WTC11 (cell line): ENCODE results near the gene UROC1.

ENCODE experiments used
- CREB1 ChIP-seq: sonication (generic); formaldehyde crosslinking; IDR thresholded peaks from 2 replicates; pipeline ENCODE4 v1.8.0; 2023; ENCODE audit warnings: mild to moderate bottlenecking, missing genetic modification reagents
- ESRRA ChIP-seq: sonication (generic); formaldehyde crosslinking; IDR thresholded peaks from 2 replicates; pipeline ENCODE4 v1.8.1; 2022; ENCODE audit warnings: mild to moderate bottlenecking, missing genetic modification reagents, borderline replicate concordance
- JUN ChIP-seq: sonication (generic); formaldehyde crosslinking; IDR thresholded peaks from 2 replicates; pipeline ENCODE4 v1.8.0; 2023; ENCODE audit warnings: mild to moderate bottlenecking, missing genetic modification reagents
- MXD4 ChIP-seq: fragments of 250-450 bp; sonication (Bioruptor Pico); IDR thresholded peaks from 2 replicates; pipeline ENCODE4 v1.8.0; 2021; ENCODE audit warnings: mild to moderate bottlenecking, moderate library complexity, borderline replicate concordance
- MYBL2 ChIP-seq: sonication (generic); formaldehyde crosslinking; IDR thresholded peaks from 2 replicates; pipeline ENCODE4 v1.8.1; 2023; ENCODE audit warnings: mild to moderate bottlenecking, moderate library complexity, missing genetic modification reagents
- NR2C2 ChIP-seq: sonication (generic); formaldehyde crosslinking; IDR thresholded peaks from 2 replicates; pipeline ENCODE4 v1.8.0; 2022; ENCODE audit warnings: mild to moderate bottlenecking, missing genetic modification reagents
- NR3C1 ChIP-seq: sonication (generic); formaldehyde crosslinking; conservative IDR thresholded peaks from 2 replicates; pipeline ENCODE4 v1.8.1; 2023; ENCODE audit warnings: low read depth, mild to moderate bottlenecking, missing genetic modification reagents
- RELA ChIP-seq: sonication (generic); formaldehyde crosslinking; IDR thresholded peaks from 2 replicates; pipeline ENCODE4 v1.8.1; 2022; ENCODE audit warnings: missing genetic modification reagents, mild to moderate bottlenecking, borderline replicate concordance
- TCF7 ChIP-seq: sonication (generic); formaldehyde crosslinking; IDR thresholded peaks from 2 replicates; pipeline ENCODE4 v1.8.0; 2022; ENCODE audit warnings: mild to moderate bottlenecking, low read depth, missing genetic modification reagents, moderate library complexity
- ZNF138 ChIP-seq: sonication (generic); formaldehyde crosslinking; conservative IDR thresholded peaks from 2 replicates; pipeline ENCODE4 v1.8.1; 2022; ENCODE audit warnings: mild to moderate bottlenecking, moderate library complexity, missing genetic modification reagents
- ZNF396 ChIP-seq: fragments of 250-450 bp; sonication (Bioruptor Pico); IDR thresholded peaks from 2 replicates; pipeline ENCODE4 v1.8.0; 2021; ENCODE audit warnings: mild to moderate bottlenecking, moderate library complexity, borderline replicate concordance
- TF ChIP-seq, protein P1 (sequence below): fragments of 200-600 bp; IDR thresholded peaks from 2 replicates; pipeline ENCODE4 v1.8.0; 2022; ENCODE audit warnings: antibody characterized with exemption
- TF ChIP-seq, protein P2 (sequence below): sonication (generic); formaldehyde crosslinking; IDR thresholded peaks from 2 replicates; pipeline ENCODE4 v1.8.0; 2022; ENCODE audit warnings: mild to moderate bottlenecking, missing genetic modification reagents
- TF ChIP-seq, protein P3 (sequence below): sonication (generic); formaldehyde crosslinking; IDR thresholded peaks from 2 replicates; pipeline ENCODE4 v1.8.1; 2023; ENCODE audit warnings: mild to moderate bottlenecking, missing genetic modification reagents, moderate library complexity

DNA sequence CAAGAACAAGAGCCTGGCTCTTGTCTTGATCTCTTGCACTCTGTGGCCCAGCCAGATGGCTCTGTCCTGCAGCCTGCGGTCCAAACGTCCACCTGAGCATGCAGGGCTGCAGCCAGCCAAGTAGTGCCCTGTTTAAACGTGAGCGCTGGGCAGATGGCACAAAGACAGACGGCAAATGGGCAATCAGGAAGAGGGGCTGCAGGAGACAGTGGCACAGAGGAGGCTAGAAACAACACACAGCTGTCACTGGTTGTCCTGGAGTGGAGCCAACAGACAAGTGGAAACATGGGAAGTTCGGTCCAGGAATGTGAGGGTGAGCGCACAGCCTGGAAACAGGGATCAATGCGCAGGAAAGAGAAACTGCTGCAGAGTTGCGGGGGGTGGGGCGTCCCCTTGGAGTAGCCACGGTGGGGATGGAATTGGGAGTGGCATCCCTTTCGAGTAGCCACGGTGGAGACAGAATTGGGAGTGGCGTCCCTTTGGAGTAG lies 31.2 kb downstream of the UROC1 start:
- TF ChIP-seq, protein P1, sequence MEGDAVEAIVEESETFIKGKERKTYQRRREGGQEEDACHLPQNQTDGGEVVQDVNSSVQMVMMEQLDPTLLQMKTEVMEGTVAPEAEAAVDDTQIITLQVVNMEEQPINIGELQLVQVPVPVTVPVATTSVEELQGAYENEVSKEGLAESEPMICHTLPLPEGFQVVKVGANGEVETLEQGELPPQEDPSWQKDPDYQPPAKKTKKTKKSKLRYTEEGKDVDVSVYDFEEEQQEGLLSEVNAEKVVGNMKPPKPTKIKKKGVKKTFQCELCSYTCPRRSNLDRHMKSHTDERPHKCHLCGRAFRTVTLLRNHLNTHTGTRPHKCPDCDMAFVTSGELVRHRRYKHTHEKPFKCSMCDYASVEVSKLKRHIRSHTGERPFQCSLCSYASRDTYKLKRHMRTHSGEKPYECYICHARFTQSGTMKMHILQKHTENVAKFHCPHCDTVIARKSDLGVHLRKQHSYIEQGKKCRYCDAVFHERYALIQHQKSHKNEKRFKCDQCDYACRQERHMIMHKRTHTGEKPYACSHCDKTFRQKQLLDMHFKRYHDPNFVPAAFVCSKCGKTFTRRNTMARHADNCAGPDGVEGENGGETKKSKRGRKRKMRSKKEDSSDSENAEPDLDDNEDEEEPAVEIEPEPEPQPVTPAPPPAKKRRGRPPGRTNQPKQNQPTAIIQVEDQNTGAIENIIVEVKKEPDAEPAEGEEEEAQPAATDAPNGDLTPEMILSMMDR: no peak
- TF ChIP-seq RELA (CRISPR knock-in tag) (no peak), TCF7 (no peak), ZNF396 (CRISPR knock-in tag) (no peak), CREB1 (CRISPR knock-in tag) (no peak), JUN (CRISPR knock-in tag) (no peak), ZNF138 (CRISPR knock-in tag) (no peak), NR2C2 (CRISPR knock-in tag) (no peak), MYBL2 (CRISPR knock-in tag) (no peak), MXD4 (CRISPR knock-in tag) (no peak), ESRRA (CRISPR knock-in tag) (no peak), NR3C1 (no peak)
- TF ChIP-seq, protein P2, sequence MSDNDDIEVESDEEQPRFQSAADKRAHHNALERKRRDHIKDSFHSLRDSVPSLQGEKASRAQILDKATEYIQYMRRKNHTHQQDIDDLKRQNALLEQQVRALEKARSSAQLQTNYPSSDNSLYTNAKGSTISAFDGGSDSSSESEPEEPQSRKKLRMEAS (CRISPR knock-in tag): no peak
- TF ChIP-seq, protein P3, sequence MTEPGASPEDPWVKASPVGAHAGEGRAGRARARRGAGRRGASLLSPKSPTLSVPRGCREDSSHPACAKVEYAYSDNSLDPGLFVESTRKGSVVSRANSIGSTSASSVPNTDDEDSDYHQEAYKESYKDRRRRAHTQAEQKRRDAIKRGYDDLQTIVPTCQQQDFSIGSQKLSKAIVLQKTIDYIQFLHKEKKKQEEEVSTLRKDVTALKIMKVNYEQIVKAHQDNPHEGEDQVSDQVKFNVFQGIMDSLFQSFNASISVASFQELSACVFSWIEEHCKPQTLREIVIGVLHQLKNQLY (CRISPR knock-in tag): no peak
